GM12891 (cell line): ENCODE data around the gene DDX50.

Experiments used
- POLR2A ChIP-seq: IDR thresholded peaks from 2 replicates; pipeline ENCODE4 v1.6.1; 2011; ENCODE audit warnings: low read depth, low read length, control low read depth
- POU2F2 ChIP-seq: IDR thresholded peaks from 2 replicates; pipeline ENCODE4 v1.6.1; 2011; ENCODE audit warnings: low read depth, mild to moderate bottlenecking, control low read depth, low read length, moderate library complexity

DNA sequence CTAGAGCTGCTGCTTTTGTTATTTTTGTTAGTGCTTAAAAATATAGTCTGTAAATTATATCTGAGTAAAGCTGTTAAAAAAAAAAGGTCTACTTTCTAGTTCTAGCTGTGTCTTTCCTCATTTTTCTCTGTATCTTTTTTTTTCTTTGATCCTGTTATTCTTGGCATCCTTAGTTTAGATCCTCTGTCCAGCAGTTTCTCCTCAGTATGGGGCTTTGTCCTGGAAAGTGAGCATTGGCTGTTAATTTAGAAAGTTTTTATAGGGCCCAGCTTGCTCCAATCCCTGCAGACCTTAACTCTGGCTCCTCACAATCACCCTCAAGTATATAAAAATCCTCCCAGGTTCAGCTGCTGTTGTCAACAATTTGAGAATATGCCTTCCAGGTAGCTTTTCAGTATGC lies 23.5 kb downstream of the DDX50 start:
- TF ChIP-seq POLR2A (no peak), POU2F2 (no peak)
